HepG2 (cell line): ENCODE results near the gene TEF. TPM values are rescaled to one million over a fixed set of nuclear protein-coding genes. Genes with fewer than 3 reads are reported as not detected.

Source experiments
- ATAC-seq: fragments of 200-7000 bp; cut with Tn5 transposase; 3 replicates; pipeline ENCODE4 v1.9.1; 2020; ENCODE audit warnings: mild to moderate bottlenecking, moderate library complexity
- BruUV-seq: library from RNA; stranded (reverse); fragments of 400-500 nt; replicated peaks from 2 replicates; lab custom pipeline; 2021; lab: Mats Ljungman, UMichigan
- CTCF ChIA-PET: fragments of 300-600 bp; formaldehyde crosslinking; extraction: SDS; loops from one replicate; lab custom pipeline; 2021; ENCODE audit warnings: low total read pairs, inconsistent platforms, low intra/inter-chr PET ratio; lab: Yijun Ruan, JAX
- POLR2A ChIA-PET: fragments of 350-600 bp; sonication (Branson Sonifier 250); formaldehyde crosslinking; loops from one replicate; lab custom pipeline; 2020; ENCODE audit warnings: antibody characterized with exemption, inconsistent platforms; lab: Yijun Ruan, JAX
- DNase-seq: peaks from one replicate; pipeline ENCODE4 v3.0.0-alpha.2; 2015; ENCODE audit warnings: low spot score
- FAIRE-seq: peaks from 3 replicates; lab custom pipeline; 2011; peaks lifted over from hg19 to GRCh38; lab: Jason Lieb, UNC
- H2AFZ ChIP-seq: one replicate; pipeline ENCODE4 v1.6.1; 2011; ENCODE audit warnings: low read length, inconsistent platforms
- H3K27ac ChIP-seq: fragments of 300-600 bp; 3 replicates; pipeline ENCODE4 v1.8.0; 2011; ENCODE audit warnings: mixed run types, mild to moderate bottlenecking, mixed read lengths, low read length, inconsistent platforms; ENCODE audit not compliant: insufficient read depth; ENCODE audit errors: extremely low read length
- H3K27me3 ChIP-seq, 2 experiments: fragments of 200-600 bp in 1 of 2; 2 replicates in 1 of 2; 3 replicates in 1 of 2; pipeline versions ENCODE4 v1.6.0 to v1.8.0; 2011; ENCODE audit warnings: low read length in 2 of 2, mild to moderate bottlenecking in 2 of 2, moderate library complexity in 2 of 2, inconsistent platforms in 1 of 2; ENCODE audit not compliant: insufficient read depth in 2 of 2, control insufficient read depth in 1 of 2
- H3K36me3 ChIP-seq, 2 experiments: fragments of 200-600 bp in 1 of 2; replicated peaks in 1 of 2; 2 replicates in 1 of 2; 3 replicates in 1 of 2; pipeline versions ENCODE4 v1.5.1 to v1.8.0; 2011; ENCODE audit warnings: low read length in 2 of 2, inconsistent platforms in 1 of 2; ENCODE audit not compliant: insufficient read depth in 2 of 2, control insufficient read depth in 1 of 2
- H3K4me1 ChIP-seq: 2 replicates; pipeline ENCODE4 v1.5.1; 2012; ENCODE audit warnings: low read length, inconsistent platforms; ENCODE audit not compliant: insufficient read depth
- H3K4me2 ChIP-seq: 2 replicates; pipeline ENCODE4 v1.6.0; 2011; ENCODE audit warnings: low read depth, low read length, inconsistent platforms
- H3K4me3 ChIP-seq, 3 experiments: fragments of 200-600 bp in 1 of 3; sonication (generic), shearing (Covaris generic) in 1 of 3; replicated peaks in 1 of 3; 2 replicates each; pipeline ENCODE4 v1.5.1; 2011 to 2016; ENCODE audit warnings: low read length in 3 of 3, inconsistent platforms in 2 of 3, low read depth in 2 of 3, mild to moderate bottlenecking in 2 of 3, control low read depth in 1 of 3, mixed read lengths in 1 of 3; ENCODE audit not compliant: insufficient read depth in 1 of 3
- H3K79me2 ChIP-seq: one replicate; pipeline ENCODE4 v1.6.1; 2011; ENCODE audit warnings: low read length, inconsistent platforms; ENCODE audit not compliant: insufficient read depth
- H3K9ac ChIP-seq: 2 replicates; pipeline ENCODE4 v1.6.0; 2011; ENCODE audit warnings: mild to moderate bottlenecking, low read depth, low read length, inconsistent platforms; ENCODE audit not compliant: insufficient read depth
- H3K9me3 ChIP-seq: 2 replicates; pipeline ENCODE4 v1.5.1; 2012; ENCODE audit warnings: mild to moderate bottlenecking, low read length
- H4K20me1 ChIP-seq: 2 replicates; pipeline ENCODE4 v1.6.0; 2011; ENCODE audit warnings: inconsistent platforms, mild to moderate bottlenecking, low read length, moderate library complexity; ENCODE audit not compliant: insufficient read depth
- CAMTA2 ChIP-seq: sonication (generic); formaldehyde crosslinking; IDR thresholded peaks from 2 replicates; pipeline ENCODE4 v1.4.0; 2020; ENCODE audit warnings: mild to moderate bottlenecking, missing genetic modification reagents, borderline replicate concordance
- ETV6 ChIP-seq: sonication (generic); formaldehyde crosslinking; conservative IDR thresholded peaks from 2 replicates; pipeline ENCODE4 v1.4.0; 2020; ENCODE audit warnings: missing genetic modification reagents
- IRX3 ChIP-seq: sonication (generic); formaldehyde crosslinking; IDR thresholded peaks from 2 replicates; pipeline ENCODE4 v1.8.1; 2023; ENCODE audit warnings: mild to moderate bottlenecking, low read depth, missing genetic modification reagents, borderline replicate concordance
- KLF6 ChIP-seq: IDR thresholded peaks from 2 replicates; pipeline ENCODE4 v1.8.0; 2016; ENCODE audit warnings: missing biosample characterization, missing genetic modification reagents
- MTERF4 ChIP-seq: sonication (generic); formaldehyde crosslinking; IDR thresholded peaks from 2 replicates; pipeline ENCODE4 v1.8.0; 2023; ENCODE audit warnings: mild to moderate bottlenecking, missing genetic modification reagents
- MXD3 ChIP-seq: IDR thresholded peaks from 2 replicates; pipeline ENCODE4 v1.6.1; 2016; ENCODE audit warnings: mild to moderate bottlenecking, missing biosample characterization, missing genetic modification reagents
- NR2F1 ChIP-seq, 2 experiments: fragments of 450-650 bp in 1 of 2; formaldehyde crosslinking in 1 of 2; IDR thresholded peaks; 2 replicates each; pipeline versions ENCODE4 v1.5.0 to v1.6.1; 2016 to 2020; ENCODE audit warnings: mild to moderate bottlenecking in 1 of 2, missing compliant biosample characterization in 1 of 2, missing genetic modification reagents in 1 of 2, moderate library complexity in 1 of 2
- RBM39 ChIP-seq: fragments of 200-400 bp; formaldehyde crosslinking; IDR thresholded peaks from one replicate; pipeline ENCODE4 v1.6.1; 2018; ENCODE audit warnings: antibody characterized with exemption, mild to moderate bottlenecking, low read depth, low read length; ENCODE audit not compliant: poor library complexity, severe bottlenecking
- SMYD3 ChIP-seq: sonication (generic); formaldehyde crosslinking; IDR thresholded peaks from 2 replicates; pipeline ENCODE4 v1.8.1; 2023; ENCODE audit warnings: mild to moderate bottlenecking, missing genetic modification reagents
- TOPORS ChIP-seq: sonication (generic); formaldehyde crosslinking; IDR thresholded peaks from 2 replicates; pipeline ENCODE4 v1.8.0; 2023; ENCODE audit warnings: mild to moderate bottlenecking, missing genetic modification reagents
- ZNF33B ChIP-seq: sonication (generic); formaldehyde crosslinking; IDR thresholded peaks from 2 replicates; pipeline ENCODE4 v1.5.1; 2020; ENCODE audit warnings: mild to moderate bottlenecking, missing genetic modification reagents
- ZNF557 ChIP-seq: sonication (generic); formaldehyde crosslinking; IDR thresholded peaks from 2 replicates; pipeline ENCODE4 v1.4.0; 2020; ENCODE audit warnings: missing genetic modification reagents
- ZNF609 ChIP-seq: sonication (generic); formaldehyde crosslinking; IDR thresholded peaks from 2 replicates; pipeline ENCODE4 v1.4.0; 2020; ENCODE audit warnings: mild to moderate bottlenecking, missing genetic modification reagents, borderline replicate concordance
- WGBS: methylation state at CpG from one replicate; pipeline ENCODE4 v1.1.6; 2017; ENCODE audit warnings: low lambda C conversion rate; 5-methylcytosine and 5-hydroxymethylcytosine counted together
- in situ Hi-C: cut with HindIII; loops from 2 replicates; pipeline ENCODE4 v1.10.0; 2017; ENCODE audit warnings: low pct_unique_long_range_greater_than_20kb; ENCODE audit not compliant: extremely low pct_ligation_motif_present
- intact Hi-C: fragments of 100-400 bp; cut with micrococcal nuclease; formaldehyde crosslinking; loops from one replicate; pipeline ENCODE4 v1.10.0; 2022; ENCODE audit not compliant: unreplicated experiment
- polyA plus RNA-seq, 8 experiments: library from polyadenylated mRNA; depleted of rRNA in 3 of 8; stranded (reverse) in 7 of 8; unstranded in 1 of 8; fragments of >200 nt; fragmentation: Illumina TruSeq in 4 of 8; extraction: Trizol in 4 of 8; gene quantifications; 2 replicates each; pipeline versions ENCODE4 v1.2.1 to v1.2.3, GENCODE V29; 2011 to 2016; ENCODE audit warnings: low read depth in 4 of 8, missing spikeins in 1 of 8, mixed read lengths in 1 of 8; ENCODE audit not compliant: insufficient read depth in 1 of 8
- total RNA-seq, 5 experiments: library from RNA; depleted of rRNA; stranded (reverse); fragments of >200 nt; fragmentation: Illumina TruSeq; extraction: Trizol; gene quantifications; 2 replicates each; pipeline ENCODE4 v1.2.3, GENCODE V29; 2016; ENCODE audit warnings: low read depth in 1 of 5

TEF gene
- total and polyA plus RNA-seq, 2 of the 13 experiments (the other 11 are each of a cell fraction or from before 2014, with no cell fraction given), result 7.6 to 11.2 TPM

GRCh38 chr22:41355895-41356294 is 25.8 kb upstream of the TEF start:
- BruUV-seq, result no TSS peak
- intact Hi-C loops, result no loop called here
- H2AFZ ChIP-seq, result no peak overlapping the region
- H3K4me2 ChIP-seq, result no peak overlapping the region
- WGBS, result 97% methylated on average over 17 of the region's 17 CpGs
- CTCF ChIA-PET, result no interaction called here
- POLR2A ChIA-PET, result no interaction called here
- in situ Hi-C loops, result no loop called here
- no peaks in the 10 kb centered on the region for H3K79me2 ChIP-seq
- FAIRE-seq, result no peak
- no peaks in the 10 kb centered on the region for H4K20me1 ChIP-seq
- no peak for DNase-seq
- TF ChIP-seq NR2F1 (CRISPR knock-in tag; IDR thresholded peaks at IDR 0.05) (no peak), ZNF557 (CRISPR knock-in tag) (no peak), MXD3 (CRISPR knock-in tag) (no peak), ZNF609 (CRISPR knock-in tag) (no peak), KLF6 (CRISPR knock-in tag) (no peak), ETV6 (CRISPR knock-in tag) (no peak), TOPORS (CRISPR knock-in tag) (no peak), IRX3 (no peak), RBM39 (no peak), ZNF33B (CRISPR knock-in tag) (no peak), CAMTA2 (CRISPR knock-in tag) (no peak), SMYD3 (CRISPR knock-in tag) (no peak), MTERF4 (CRISPR knock-in tag) (no peak)
- TF ChIP-seq, all 625 proteins: peak for 0
- Histone ChIP-seq H3K4me3 (no peak overlapping the region), H3K27ac (no peak overlapping the region), H3K9me3 (no peaks in the 10 kb centered on the region), H3K4me1 (peaks cover 18% of the 10 kb centered on the region), H3K36me3 (peaks cover 29 to 63% of the 10 kb centered on the region in 2 experiments), H3K9ac (no peak overlapping the region), H3K27me3 (no peaks in the 10 kb centered on the region)
- ATAC-seq, result no peak
